Progenitor cell of endocrine pancreas (in vitro differentiated cells): ENCODE measurements around the gene CHN2. TPM values are rescaled to one million over a fixed set of nuclear protein-coding genes. Genes with fewer than 3 reads are reported as not detected.

Experiments
- DNase-seq: peaks from one replicate; pipeline ENCODE4 v3.0.0; 2021; ENCODE audit warnings: low spot score; ENCODE audit not compliant: unreplicated experiment
- H3K27ac Mint-ChIP-seq: 2 replicates; pipeline ENCODE4 v1.8.0; 2021; ENCODE audit warnings: mild to moderate bottlenecking, moderate library complexity, mixed read lengths
- H3K27me3 Mint-ChIP-seq: 2 replicates; pipeline ENCODE4 v1.8.0; 2021; ENCODE audit warnings: mixed read lengths
- H3K36me3 Mint-ChIP-seq: 2 replicates; pipeline ENCODE4 v1.8.0; 2022; ENCODE audit warnings: mixed read lengths; ENCODE audit not compliant: insufficient read depth
- H3K4me1 Mint-ChIP-seq: 2 replicates; pipeline ENCODE4 v1.8.0; 2021; ENCODE audit warnings: low read depth, mixed read lengths
- H3K4me3 Mint-ChIP-seq: 2 replicates; pipeline ENCODE4 v1.8.0; 2021; ENCODE audit warnings: low read depth, mild to moderate bottlenecking, moderate library complexity, mixed read lengths
- H3K9me3 Mint-ChIP-seq: 2 replicates; pipeline ENCODE4 v1.8.0; 2021; ENCODE audit warnings: low read depth, mixed read lengths
- total RNA-seq: library from RNA; stranded (reverse); gene quantifications from 2 replicates; pipeline ENCODE4 v1.2.1, GENCODE V29; 2021
- TF ChIP-seq, protein P1 (sequence below): fragments of 200-600 bp; sonication (generic); IDR thresholded peaks from one replicate; pipeline ENCODE4 v1.5.0; 2021; ENCODE audit warnings: antibody characterized with exemption, mild to moderate bottlenecking; ENCODE audit not compliant: unreplicated experiment

CHN2 gene
- total RNA-seq, 1 donor from 2014 or later: 22.0 TPM

DNA sequence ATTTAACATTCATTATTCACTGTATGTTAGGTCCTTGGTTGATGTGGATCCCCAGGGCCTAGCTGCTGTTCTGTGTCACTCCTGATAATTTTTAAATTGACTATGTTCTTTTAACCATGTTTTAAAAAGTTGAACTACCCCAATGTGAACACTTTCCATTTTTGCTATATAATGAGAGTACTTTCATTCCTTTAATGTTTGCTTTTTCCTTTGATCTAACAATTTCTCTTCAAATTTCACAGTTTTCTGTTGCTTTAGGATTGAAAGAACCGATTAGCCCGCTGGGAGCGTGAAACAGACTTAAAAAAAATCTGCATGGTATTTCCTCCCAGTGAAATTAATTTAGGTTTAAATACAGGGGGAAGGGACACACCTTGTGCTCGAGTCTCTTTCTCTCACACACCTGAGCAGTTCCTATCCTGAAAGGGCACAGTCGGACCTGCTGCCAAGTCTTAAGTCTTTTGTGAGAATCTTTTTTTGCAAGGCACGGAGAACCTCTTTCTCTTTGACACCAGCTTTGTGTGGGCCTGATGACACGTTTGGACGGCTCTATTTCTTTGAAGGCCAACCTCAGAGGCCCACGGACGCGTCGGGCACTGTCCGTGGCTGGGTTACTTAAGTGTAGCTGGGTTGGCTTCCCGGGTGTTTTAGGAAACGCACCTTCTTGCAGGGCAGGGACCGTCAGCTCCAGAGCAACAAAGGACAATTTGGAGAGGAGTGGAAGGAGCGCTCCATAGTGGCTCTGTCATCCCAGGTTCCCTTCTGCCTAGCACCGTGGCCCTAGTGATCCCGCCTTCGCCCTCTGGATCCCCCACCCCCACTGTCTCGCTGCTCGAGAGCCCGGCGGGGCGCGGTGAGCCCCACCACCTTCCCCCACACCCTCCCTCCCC is 1.0 kb upstream of the CHN2 start:
- Mint-ChIP-seq H3K27ac (peak overlapping the region; percentile 75), H3K4me3 (peak overlapping the region; percentile 81), H3K4me1 (peaks cover 48% of the 10 kb centered on the region), H3K9me3 (no peaks in the 10 kb centered on the region), H3K27me3 (peaks cover 11% of the 10 kb centered on the region), H3K36me3 (no peaks in the 10 kb centered on the region)
- TF ChIP-seq, protein P1, sequence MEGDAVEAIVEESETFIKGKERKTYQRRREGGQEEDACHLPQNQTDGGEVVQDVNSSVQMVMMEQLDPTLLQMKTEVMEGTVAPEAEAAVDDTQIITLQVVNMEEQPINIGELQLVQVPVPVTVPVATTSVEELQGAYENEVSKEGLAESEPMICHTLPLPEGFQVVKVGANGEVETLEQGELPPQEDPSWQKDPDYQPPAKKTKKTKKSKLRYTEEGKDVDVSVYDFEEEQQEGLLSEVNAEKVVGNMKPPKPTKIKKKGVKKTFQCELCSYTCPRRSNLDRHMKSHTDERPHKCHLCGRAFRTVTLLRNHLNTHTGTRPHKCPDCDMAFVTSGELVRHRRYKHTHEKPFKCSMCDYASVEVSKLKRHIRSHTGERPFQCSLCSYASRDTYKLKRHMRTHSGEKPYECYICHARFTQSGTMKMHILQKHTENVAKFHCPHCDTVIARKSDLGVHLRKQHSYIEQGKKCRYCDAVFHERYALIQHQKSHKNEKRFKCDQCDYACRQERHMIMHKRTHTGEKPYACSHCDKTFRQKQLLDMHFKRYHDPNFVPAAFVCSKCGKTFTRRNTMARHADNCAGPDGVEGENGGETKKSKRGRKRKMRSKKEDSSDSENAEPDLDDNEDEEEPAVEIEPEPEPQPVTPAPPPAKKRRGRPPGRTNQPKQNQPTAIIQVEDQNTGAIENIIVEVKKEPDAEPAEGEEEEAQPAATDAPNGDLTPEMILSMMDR: no peak
- DNase-seq: no peak

DNA sequence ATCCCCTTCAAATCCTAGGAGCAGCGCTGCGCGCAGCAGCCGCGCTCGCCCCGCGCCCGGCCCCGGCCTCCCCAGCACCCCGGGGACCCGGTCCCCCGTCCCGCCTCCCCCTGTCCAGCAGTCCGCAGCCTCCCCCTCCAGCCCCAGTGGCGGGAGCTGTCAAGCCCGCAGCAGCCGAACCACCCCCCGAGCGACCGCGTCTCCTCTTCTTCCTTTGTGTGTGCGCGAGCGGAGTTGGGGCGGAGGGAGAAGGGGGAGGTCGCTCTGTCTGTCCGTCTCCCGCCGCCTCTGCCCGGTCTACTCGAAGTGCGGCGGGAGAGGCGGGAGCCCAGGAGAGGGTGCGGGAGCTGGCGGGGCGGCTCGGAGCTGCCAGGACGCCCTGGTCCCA is 375 bp upstream of the CHN2 start:
- H3K27me3 Mint-ChIP-seq: peaks cover 11% of the 10 kb centered on the region
- peak overlapping the region; percentile 84 for H3K27ac Mint-ChIP-seq
- TF ChIP-seq, protein P1: no peak
- H3K9me3 Mint-ChIP-seq: no peaks in the 10 kb centered on the region
- H3K4me3 Mint-ChIP-seq: peak overlapping the region; percentile 81
- H3K4me1 Mint-ChIP-seq: peaks cover 50% of the 10 kb centered on the region
- DNase-seq: peak; percentile 18
- H3K36me3 Mint-ChIP-seq: no peaks in the 10 kb centered on the region

DNA sequence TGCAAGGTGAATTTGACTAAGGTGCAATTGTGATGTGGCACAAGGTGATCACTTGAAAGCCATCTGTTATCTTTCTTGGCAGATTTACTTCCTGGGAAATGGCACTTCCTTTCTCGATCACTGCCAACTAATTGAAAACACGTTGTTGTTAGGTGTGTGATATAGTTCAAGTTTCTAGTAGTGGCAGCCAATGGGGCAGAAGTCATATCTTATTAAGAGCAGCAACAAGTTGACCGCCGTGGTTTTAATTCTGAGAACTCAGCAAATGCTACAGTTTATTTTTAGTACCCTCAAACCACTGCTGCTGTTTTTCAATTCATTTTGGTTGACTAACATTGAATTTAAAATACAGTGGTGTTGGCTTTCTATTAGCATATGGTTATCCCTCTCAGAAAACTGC is 1.6 kb downstream of the CHN2 start:
- Mint-ChIP-seq H3K4me1 (peaks cover 44% of the 10 kb centered on the region), H3K27ac (no peak overlapping the region), H3K27me3 (peaks cover 11% of the 10 kb centered on the region), H3K4me3 (peak overlapping the region; percentile 81), H3K9me3 (no peaks in the 10 kb centered on the region), H3K36me3 (no peaks in the 10 kb centered on the region)
- no peak for DNase-seq
- TF ChIP-seq, protein P1: no peak

DNA sequence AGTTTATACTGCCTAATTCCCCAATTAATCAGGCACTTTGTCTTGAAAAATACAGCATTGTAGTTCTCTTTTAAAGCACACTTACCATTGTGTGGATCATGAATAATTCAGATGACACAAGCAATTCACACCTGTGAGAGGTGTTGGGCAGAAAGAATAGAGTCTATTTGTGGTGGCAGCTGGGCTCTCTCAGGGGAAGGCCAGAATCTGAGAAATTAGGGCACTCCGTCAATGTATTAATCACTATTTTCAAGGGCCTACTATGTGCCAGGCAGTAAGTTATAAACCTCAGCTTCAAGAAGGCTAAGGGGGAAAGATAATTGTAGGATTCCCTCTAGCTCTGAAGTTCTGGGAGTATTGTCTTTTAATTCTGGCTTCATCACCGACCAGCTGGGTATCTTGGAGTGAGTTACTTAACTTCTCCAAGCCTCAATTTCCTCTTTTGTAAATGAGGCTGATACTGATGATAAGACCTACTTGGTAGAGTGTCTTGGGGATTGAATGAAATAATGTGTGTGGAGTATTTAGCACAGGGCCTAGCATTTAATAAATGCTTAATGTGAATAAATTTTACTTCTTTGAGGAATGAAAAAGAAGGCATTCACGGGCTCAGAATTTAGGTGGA is 2.5 kb downstream of the CHN2 start:
- Mint-ChIP-seq H3K9me3 (no peaks in the 10 kb centered on the region), H3K4me1 (peaks cover 43% of the 10 kb centered on the region), H3K4me3 (peak overlapping the region; percentile 81), H3K27ac (no peak overlapping the region), H3K36me3 (no peaks in the 10 kb centered on the region), H3K27me3 (peaks cover 10% of the 10 kb centered on the region)
- TF ChIP-seq, protein P1: no peak
- DNase-seq: no peak

DNA sequence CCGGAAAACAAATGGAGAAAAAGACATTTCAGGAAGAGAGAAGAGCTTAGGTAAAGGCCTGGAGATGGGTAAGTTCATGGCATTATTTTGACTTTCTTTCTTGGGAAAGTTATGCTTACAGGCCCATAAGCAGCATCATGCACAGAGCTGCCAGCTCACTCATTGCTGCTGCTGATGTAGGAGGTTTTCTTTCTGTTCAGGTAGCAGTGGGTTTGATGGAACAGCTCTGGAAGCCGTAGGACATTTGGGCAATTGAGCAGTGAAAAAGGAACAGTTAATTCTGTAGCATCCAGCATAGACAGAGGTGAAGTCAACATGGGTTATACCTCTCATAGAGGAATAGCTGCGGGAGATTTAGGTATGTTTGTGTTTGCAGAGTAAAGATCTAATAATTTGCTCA is 3.3 kb downstream of the CHN2 start:
- H3K9me3 Mint-ChIP-seq: no peaks in the 10 kb centered on the region
- peaks cover 4% of the 10 kb centered on the region for H3K27me3 Mint-ChIP-seq
- no peak overlapping the region for H3K4me3 Mint-ChIP-seq
- no peak overlapping the region for H3K27ac Mint-ChIP-seq
- TF ChIP-seq, protein P1: no peak
- H3K36me3 Mint-ChIP-seq: no peaks in the 10 kb centered on the region
- H3K4me1 Mint-ChIP-seq: peaks cover 39% of the 10 kb centered on the region
- DNase-seq: no peak
